HUDEP-2 (cell line): ENCODE results near the gene CCNT2.
A peak's percentile ranks its signal among the peaks of the same experiment; 100 is the strongest.
"Not testable (repeated sequence)": the region's sequence is repeated elsewhere in the genome, so short reads cannot be mapped to it uniquely, and the experiment has no call there.

ENCODE experiments used
- DNase-seq, 76 experiments: peaks; one replicate each; lab custom pipeline; 2025; ENCODE audit not compliant: unreplicated experiment in 76 of 76; lab: John Stamatoyannopoulos, UW

CCNT2 gene

GRCh38 chr2:134917888-134918525 is 615 bp upstream of the CCNT2 start:
- peak in 21 of 76 experiments; percentile 53 to 94 (median 87) for DNase-seq

GRCh38 chr2:134919341-134920210 is 954 bp downstream of the CCNT2 start:
- peak in 37 of 76 experiments; percentile 2 to 70 (median 28) for DNase-seq

- no peak for DNase-seq
These were observed 6.3 kb downstream of the CCNT2 start for GRCh38 chr2:134924912-134925311.

GRCh38 chr2:134926231-134926931 is 7.8 kb downstream of the CCNT2 start:
- no peak for DNase-seq

- DNase-seq = no peak
These were observed 8.6 kb downstream of the CCNT2 start for GRCh38 chr2:134927195-134927594.

GRCh38 chr2:134932864-134933526 is 14.4 kb downstream of the CCNT2 start:
- no peak for DNase-seq

GRCh38 chr2:134933732-134934131 is 15.1 kb downstream of the CCNT2 start:
- no peak for DNase-seq

- DNase-seq = no peak
These were observed 15.5 kb downstream of the CCNT2 start for GRCh38 chr2:134934150-134934549.

- no peak for DNase-seq
These were observed 16.0 kb downstream of the CCNT2 start for GRCh38 chr2:134934641-134935040.

- DNase-seq = no peak
These were observed 18.1 kb downstream of the CCNT2 start for GRCh38 chr2:134936691-134937090.

GRCh38 chr2:134943540-134943939 is 24.9 kb downstream of the CCNT2 start:
- DNase-seq = no peak

- DNase-seq = no peak
These were observed 26.4 kb downstream of the CCNT2 start for GRCh38 chr2:134944975-134945374.

GRCh38 chr2:134946073-134946472 is 27.5 kb downstream of the CCNT2 start:
- DNase-seq = no peak

GRCh38 chr2:134949981-134950708 is 31.5 kb downstream of the CCNT2 start:
- no peak for DNase-seq

GRCh38 chr2:134950886-134951285 is 32.3 kb downstream of the CCNT2 start:
- no peak for DNase-seq

GRCh38 chr2:134952608-134953007 is 34.0 kb downstream of the CCNT2 start:
- DNase-seq = no peak

GRCh38 chr2:134954065-134954464 is 35.4 kb downstream of the CCNT2 start:
- DNase-seq = no peak

GRCh38 chr2:134955744-134956143 is 37.1 kb downstream of the CCNT2 start:
- DNase-seq = no peak

- no peak for DNase-seq
These were observed 38.9 kb downstream of the CCNT2 start for GRCh38 chr2:134957477-134957876.

GRCh38 chr2:134967166-134967565 is 48.5 kb downstream of the CCNT2 start:
- not testable (repeated sequence) for DNase-seq
